ENCODE results near the gene PIGU. TPM values are rescaled to one million over a fixed set of nuclear protein-coding genes. Genes with fewer than 3 reads are reported as not detected.

PIGU gene
- total and polyA plus RNA-seq, 2 of the 13 experiments (the other 11 are each of a cell fraction or from before 2014, with no cell fraction given): 45.5 to 231 TPM

DNA sequence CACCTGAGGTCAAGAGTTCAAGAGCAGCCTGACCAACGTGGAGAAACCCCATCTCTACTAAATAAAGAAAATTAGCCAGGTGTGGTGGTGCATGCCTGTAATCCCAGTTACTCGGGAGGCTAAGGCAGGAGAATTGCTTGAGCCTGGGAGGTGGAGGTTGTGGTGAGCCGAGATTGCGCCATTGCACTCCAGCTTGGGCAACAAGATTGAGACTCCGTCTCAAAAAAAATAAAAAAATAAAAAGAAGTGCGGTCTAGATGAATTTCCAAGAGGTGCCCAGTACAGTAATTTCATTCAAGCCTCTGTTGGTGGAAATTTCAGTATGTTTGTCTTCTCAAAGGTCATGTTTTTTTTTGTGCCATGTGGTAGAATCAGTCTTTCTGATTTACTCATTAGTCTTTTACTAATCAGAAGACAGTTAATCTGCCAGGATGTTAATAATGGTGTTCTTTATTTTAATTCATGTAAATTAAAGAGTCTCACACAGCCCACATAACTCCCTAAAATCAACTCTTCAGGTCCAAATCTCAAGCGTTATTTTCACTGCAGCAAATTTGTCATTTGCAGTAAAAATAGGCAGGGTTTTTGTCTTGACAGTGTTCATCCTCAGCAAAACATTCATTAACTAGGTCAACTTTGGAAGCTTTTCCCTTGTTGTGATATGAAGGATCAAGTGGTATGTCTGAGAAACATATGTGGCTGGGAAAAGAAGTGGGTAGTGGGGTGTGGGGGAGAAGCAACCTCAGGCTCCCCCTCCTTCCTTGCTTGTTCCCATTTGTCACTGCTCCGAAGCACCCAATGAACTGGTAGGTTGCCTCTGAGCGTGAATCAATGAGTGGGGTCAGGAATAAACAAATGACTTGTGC lies 40.6 kb upstream of the PIGU start (continued):
- TF ChIP-seq SP4 (CRISPR knock-in tag; IDR thresholded peaks at IDR 0.05) (no peak), ELF1 (CRISPR knock-in tag; IDR thresholded peaks at IDR 0.05) (no peak), MAFF (IDR thresholded peaks at IDR 0.05; ENCODE audit: low read depth, low read length) (no peak), ZNF549 (CRISPR knock-in tag; IDR thresholded peaks at IDR 0.05) (no peak), NCOR1 (IDR thresholded peaks at IDR 0.05; ENCODE audit: borderline replicate concordance, low read length) (peak; percentile 70; the same call in 1 of the 2 replicates), SRSF4 (IDR thresholded peaks at IDR 0.05; ENCODE audit: low read depth, low read length, poor library complexity, severe bottlenecking) (no peak), ZMAT3 (CRISPR knock-in tag; conservative IDR thresholded peaks at IDR 0.05) (0 out of 2 replicates have a peak, but pooled peaks have one; percentile 11), YEATS2 (CRISPR knock-in tag; IDR thresholded peaks at IDR 0.05; ENCODE audit: borderline replicate concordance) (no peak), SOX6 (IDR thresholded peaks at IDR 0.05) (no peak), SOX6 (CRISPR knock-in tag; IDR thresholded peaks at IDR 0.05) (peak; percentile 60; the same call in 1 of the 2 replicates), CC2D1A (CRISPR knock-in tag; IDR thresholded peaks at IDR 0.05) (no peak), SNRNP70 (IDR thresholded peaks at IDR 0.05; ENCODE audit: low read depth, low read length) (no peak), ZNF660 (CRISPR knock-in tag; IDR thresholded peaks at IDR 0.05; ENCODE audit: borderline replicate concordance, low read depth) (no peak), PPARG (CRISPR knock-in tag; conservative IDR thresholded peaks at IDR 0.05) (peak; percentile 58; the same call in 1 of the 2 replicates), KDM3A (CRISPR knock-in tag; IDR thresholded peaks at IDR 0.05; ENCODE audit: low read depth) (no peak), ZNF607 (CRISPR knock-in tag; IDR thresholded peaks at IDR 0.05; ENCODE audit: borderline replicate concordance) (no peak), MED13 (CRISPR knock-in tag; IDR thresholded peaks at IDR 0.05) (no peak), POLR2A (IDR thresholded peaks at IDR 0.05; ENCODE audit: insufficient read depth in 1 of 2, low read depth in 2 of 2, low read length in 2 of 2) (0 out of 4 replicates have a peak, but pooled peaks of 1 of the 2 experiments have one; percentile 13), ZNF562 (CRISPR knock-in tag; IDR thresholded peaks at IDR 0.05; ENCODE audit: borderline replicate concordance) (no peak), KAT7 (CRISPR knock-in tag; IDR thresholded peaks at IDR 0.05; ENCODE audit: borderline replicate concordance) (no peak), DMAP1 (CRISPR knock-in tag; IDR thresholded peaks at IDR 0.05) (no peak), KAT8 (CRISPR knock-in tag; IDR thresholded peaks at IDR 0.05) (peak; percentile 63), SRY (CRISPR knock-in tag; IDR thresholded peaks at IDR 0.05) (no peak), SUZ12 (IDR thresholded peaks at IDR 0.05; ENCODE audit: low read depth, low read length) (no peak)
- TF ChIP-seq, protein P1, sequence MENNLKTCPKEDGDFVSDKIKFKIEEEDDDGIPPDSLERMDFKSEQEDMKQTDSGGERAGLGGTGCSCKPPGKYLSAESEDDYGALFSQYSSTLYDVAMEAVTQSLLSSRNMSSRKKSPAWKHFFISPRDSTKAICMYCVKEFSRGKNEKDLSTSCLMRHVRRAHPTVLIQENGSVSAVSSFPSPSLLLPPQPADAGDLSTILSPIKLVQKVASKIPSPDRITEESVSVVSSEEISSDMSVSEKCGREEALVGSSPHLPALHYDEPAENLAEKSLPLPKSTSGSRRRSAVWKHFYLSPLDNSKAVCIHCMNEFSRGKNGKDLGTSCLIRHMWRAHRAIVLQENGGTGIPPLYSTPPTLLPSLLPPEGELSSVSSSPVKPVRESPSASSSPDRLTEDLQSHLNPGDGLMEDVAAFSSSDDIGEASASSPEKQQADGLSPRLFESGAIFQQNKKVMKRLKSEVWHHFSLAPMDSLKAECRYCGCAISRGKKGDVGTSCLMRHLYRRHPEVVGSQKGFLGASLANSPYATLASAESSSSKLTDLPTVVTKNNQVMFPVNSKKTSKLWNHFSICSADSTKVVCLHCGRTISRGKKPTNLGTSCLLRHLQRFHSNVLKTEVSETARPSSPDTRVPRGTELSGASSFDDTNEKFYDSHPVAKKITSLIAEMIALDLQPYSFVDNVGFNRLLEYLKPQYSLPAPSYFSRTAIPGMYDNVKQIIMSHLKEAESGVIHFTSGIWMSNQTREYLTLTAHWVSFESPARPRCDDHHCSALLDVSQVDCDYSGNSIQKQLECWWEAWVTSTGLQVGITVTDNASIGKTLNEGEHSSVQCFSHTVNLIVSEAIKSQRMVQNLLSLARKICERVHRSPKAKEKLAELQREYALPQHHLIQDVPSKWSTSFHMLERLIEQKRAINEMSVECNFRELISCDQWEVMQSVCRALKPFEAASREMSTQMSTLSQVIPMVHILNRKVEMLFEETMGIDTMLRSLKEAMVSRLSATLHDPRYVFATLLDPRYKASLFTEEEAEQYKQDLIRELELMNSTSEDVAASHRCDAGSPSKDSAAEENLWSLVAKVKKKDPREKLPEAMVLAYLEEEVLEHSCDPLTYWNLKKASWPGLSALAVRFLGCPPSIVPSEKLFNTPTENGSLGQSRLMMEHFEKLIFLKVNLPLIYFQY (CRISPR knock-in tag; IDR thresholded peaks at IDR 0.05; ENCODE audit: borderline replicate concordance): no peak
- TF ChIP-seq, protein P2, sequence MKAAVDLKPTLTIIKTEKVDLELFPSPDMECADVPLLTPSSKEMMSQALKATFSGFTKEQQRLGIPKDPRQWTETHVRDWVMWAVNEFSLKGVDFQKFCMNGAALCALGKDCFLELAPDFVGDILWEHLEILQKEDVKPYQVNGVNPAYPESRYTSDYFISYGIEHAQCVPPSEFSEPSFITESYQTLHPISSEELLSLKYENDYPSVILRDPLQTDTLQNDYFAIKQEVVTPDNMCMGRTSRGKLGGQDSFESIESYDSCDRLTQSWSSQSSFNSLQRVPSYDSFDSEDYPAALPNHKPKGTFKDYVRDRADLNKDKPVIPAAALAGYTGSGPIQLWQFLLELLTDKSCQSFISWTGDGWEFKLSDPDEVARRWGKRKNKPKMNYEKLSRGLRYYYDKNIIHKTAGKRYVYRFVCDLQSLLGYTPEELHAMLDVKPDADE (CRISPR knock-in tag; IDR thresholded peaks at IDR 0.05): no peak
- TF ChIP-seq, protein P3, sequence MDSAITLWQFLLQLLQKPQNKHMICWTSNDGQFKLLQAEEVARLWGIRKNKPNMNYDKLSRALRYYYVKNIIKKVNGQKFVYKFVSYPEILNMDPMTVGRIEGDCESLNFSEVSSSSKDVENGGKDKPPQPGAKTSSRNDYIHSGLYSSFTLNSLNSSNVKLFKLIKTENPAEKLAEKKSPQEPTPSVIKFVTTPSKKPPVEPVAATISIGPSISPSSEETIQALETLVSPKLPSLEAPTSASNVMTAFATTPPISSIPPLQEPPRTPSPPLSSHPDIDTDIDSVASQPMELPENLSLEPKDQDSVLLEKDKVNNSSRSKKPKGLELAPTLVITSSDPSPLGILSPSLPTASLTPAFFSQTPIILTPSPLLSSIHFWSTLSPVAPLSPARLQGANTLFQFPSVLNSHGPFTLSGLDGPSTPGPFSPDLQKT (CRISPR knock-in tag; IDR thresholded peaks at IDR 0.05; ENCODE audit: borderline replicate concordance): no peak
